Urinary bladder (tissue), 4 donors: ENCODE measurements around the gene ASTL. TPM values are rescaled to one million over a fixed set of nuclear protein-coding genes. Genes with fewer than 3 reads are reported as not detected.
"Not testable (repeated sequence)": the region's sequence is repeated elsewhere in the genome, so short reads cannot be mapped to it uniquely, and the experiment has no call there.

Source experiments
- DNase-seq: peaks from one replicate; pipeline ENCODE4 v3.0.0-alpha.2; 2015; ENCODE audit errors: extremely low spot score
- H3K27ac ChIP-seq: one replicate; pipeline ENCODE4 v1.5.1; 2013; ENCODE audit warnings: low read depth, mild to moderate bottlenecking, moderate library complexity
- H3K36me3 ChIP-seq: one replicate; pipeline ENCODE4 v1.6.1; 2013; ENCODE audit warnings: mild to moderate bottlenecking, moderate library complexity; ENCODE audit not compliant: insufficient read depth
- H3K4me1 ChIP-seq: one replicate; pipeline ENCODE4 v1.6.1; 2013; ENCODE audit warnings: mild to moderate bottlenecking, moderate library complexity; ENCODE audit not compliant: insufficient read depth
- H3K4me3 ChIP-seq: one replicate; pipeline ENCODE4 v1.5.1; 2013; ENCODE audit warnings: low read depth, low read length
- WGBS: extraction: QIAGEN DNeasy Blood & Tissue Kit; methylation state at CpG from one replicate; pipeline ENCODE4 v1.1.7; 2013; 5-methylcytosine and 5-hydroxymethylcytosine counted together
- polyA plus RNA-seq: library from polyadenylated mRNA; stranded (reverse); fragments of 200-250 nt; gene quantifications from one replicate; pipeline ENCODE4 v1.2.3, GENCODE V29; 2013
- total RNA-seq: library from RNA; depleted of rRNA; stranded (reverse); fragments of >200 nt; gene quantifications from one replicate; pipeline ENCODE4 v1.2.3, GENCODE V29; 2014
- donor health status: healthy with polysubstance abuse.
- donor health status: healthy.

Gene ASTL
- total and polyA plus RNA-seq, 2 donors: 0.09 to 0.85 TPM

DNA sequence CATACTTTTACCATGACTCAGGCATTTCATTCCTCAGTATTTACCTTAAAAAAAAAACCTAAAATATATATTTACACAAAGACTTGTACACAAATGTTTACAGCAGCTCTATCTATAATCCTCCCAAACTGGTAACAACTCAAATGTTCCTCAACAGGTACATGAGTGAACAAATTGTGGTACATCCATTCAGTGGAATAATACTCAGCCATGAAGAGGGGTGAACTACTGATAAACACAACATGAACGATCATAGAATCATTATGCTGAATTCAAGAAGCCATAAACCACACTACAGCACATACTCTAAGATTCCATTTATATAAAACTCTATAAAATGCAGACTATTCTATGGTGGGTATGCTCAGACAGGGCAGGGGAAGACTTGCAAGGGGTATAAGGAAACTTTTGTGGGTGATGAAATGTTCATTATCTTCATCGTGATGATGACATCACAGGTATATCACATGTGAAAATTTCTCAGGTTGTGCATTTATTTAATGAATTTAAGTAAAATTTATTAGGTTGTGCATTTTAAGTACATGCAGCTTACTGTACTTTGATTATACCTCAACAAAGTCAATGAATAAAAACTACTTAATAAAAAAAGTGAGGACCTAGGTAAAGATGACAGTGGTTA lies 31.7 kb upstream of the ASTL start:
- H3K36me3 ChIP-seq: no peaks in the 10 kb centered on the region
- no peak overlapping the region for H3K4me3 ChIP-seq
- H3K4me1 ChIP-seq: no peaks in the 10 kb centered on the region
- WGBS: 84% methylated on average over 2 of the region's 2 CpGs
- no peak for DNase-seq
- no peak overlapping the region for H3K27ac ChIP-seq

DNA sequence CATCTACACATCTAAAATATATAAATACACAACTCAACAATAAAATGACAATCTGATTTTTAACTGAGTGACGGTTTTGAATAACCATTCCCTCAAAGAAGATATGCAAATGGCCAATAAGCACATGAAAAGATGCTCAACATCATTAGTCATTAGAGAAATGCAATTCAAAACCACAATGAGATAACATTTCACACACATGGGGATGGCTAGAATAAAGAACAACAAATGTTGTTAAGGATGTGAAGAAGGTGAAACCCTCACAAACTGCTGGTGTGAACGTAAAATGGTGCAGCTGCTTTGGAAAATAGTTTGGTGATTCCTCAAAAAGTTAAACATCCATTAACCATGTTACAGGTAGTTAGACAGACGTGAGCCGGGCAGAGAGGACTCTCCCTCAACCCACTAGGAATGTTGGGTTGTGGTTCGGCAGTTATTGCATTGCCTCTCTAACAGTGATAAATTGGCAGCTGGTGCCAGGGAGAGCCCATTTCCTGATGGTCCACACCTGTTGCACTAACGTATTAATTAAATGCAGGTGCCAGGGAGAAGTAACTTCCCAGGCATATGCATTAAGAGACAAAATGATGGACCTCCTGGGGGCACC lies 29.2 kb upstream of the ASTL start:
- DNase-seq: no peak
- Histone ChIP-seq H3K27ac (no peak overlapping the region), H3K36me3 (no peaks in the 10 kb centered on the region), H3K4me1 (no peaks in the 10 kb centered on the region), H3K4me3 (no peak overlapping the region)
- WGBS: 75% methylated on average over 6 of the region's 6 CpGs

DNA sequence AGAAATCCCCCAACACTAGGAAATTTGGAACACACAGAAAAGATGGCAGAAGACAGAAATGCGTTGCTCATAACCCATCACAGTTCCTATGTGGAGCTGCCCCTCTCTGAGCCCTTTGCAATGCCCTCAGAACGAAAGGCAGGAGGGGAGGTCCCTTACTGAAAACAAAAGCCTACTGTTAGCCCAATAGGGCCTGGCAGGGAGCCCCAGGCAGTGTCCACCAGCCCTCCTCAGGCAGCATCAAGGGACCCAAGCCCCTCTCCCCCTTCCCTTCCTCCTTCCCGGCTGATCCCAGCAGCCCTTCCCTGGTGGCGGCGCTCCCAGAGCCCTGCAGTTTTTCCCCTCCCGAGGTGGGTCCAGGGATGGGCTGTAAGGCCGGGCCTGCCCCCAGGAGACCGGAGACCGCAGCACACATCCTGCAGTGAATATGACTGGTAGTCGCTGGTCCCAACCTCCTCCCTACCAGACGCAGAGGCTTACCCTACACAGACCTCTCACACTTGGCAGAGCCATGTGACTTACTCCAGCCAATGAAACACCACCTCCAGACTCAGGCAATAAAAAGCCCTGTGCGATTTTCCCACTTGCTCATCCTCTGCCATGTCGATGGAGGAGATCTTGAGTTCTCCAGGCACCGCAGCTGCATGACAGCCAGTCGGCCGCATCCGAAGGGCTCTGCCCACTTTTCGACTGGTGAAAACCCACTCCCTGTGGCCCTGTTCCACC lies 26.3 kb upstream of the ASTL start:
- Histone ChIP-seq H3K4me3 (no peak overlapping the region), H3K27ac (no peak overlapping the region), H3K36me3 (no peaks in the 10 kb centered on the region), H3K4me1 (no peaks in the 10 kb centered on the region)
- WGBS: 70% methylated on average over 18 of the region's 18 CpGs
- DNase-seq: no peak

DNA sequence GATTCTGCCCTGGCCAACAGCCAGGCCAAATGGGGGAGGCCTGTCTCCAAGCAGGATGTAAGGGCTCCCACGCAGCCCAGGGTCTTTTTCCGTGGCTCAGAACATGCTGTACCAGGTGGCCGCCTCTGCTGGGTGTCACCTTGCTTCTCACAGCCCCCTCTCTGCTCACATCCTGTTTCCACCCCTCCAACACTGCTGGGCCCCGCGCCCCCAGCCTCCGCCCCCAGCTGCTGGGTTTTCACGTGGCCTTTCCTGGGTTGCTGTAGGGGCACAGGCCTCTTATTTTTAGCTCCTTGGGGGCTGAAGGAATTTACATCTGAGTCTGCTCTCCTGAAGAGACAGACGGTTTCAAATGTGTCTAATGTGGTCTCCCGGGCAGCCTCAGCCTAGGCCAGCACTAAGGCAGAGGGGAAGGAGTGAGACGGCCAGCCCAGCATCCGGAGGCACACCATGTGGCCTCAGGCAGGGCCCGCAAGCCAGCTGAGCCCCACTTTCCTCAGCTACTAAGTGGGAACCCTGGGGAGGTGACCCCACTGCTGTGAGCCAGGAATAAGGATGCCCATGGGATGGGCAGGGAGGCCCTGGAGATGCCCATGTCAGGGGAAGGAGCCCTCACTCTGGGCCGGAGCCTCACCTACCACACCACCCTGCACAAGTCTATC lies 25.6 kb upstream of the ASTL start:
- Histone ChIP-seq H3K4me1 (no peaks in the 10 kb centered on the region), H3K27ac (no peak overlapping the region), H3K36me3 (no peaks in the 10 kb centered on the region), H3K4me3 (no peak overlapping the region)
- 58% methylated on average over 13 of the region's 13 CpGs for WGBS
- DNase-seq: no peak

DNA sequence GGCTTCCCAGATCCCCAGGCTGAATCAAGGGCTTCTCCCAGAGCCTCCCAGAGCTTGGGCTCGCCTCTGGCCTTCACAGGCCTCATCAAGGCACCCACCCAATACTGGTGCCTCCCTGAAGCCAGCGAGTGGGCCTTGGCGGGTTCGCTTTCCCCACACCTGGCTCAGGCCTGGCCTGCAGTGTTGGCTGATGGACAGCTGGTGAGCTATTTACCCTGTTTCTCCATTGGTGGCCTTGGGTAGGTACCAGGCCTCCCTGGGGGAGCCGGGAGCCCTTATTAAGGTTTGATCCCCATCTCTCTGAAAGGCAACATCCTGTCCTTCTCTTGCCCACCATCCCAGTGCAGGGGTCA lies 25.1 kb upstream of the ASTL start:
- WGBS: 87% methylated on average over 5 of the region's 5 CpGs
- H3K4me1 ChIP-seq: no peaks in the 10 kb centered on the region
- H3K27ac ChIP-seq: no peak overlapping the region
- DNase-seq: no peak
- no peaks in the 10 kb centered on the region for H3K36me3 ChIP-seq
- no peak overlapping the region for H3K4me3 ChIP-seq

DNA sequence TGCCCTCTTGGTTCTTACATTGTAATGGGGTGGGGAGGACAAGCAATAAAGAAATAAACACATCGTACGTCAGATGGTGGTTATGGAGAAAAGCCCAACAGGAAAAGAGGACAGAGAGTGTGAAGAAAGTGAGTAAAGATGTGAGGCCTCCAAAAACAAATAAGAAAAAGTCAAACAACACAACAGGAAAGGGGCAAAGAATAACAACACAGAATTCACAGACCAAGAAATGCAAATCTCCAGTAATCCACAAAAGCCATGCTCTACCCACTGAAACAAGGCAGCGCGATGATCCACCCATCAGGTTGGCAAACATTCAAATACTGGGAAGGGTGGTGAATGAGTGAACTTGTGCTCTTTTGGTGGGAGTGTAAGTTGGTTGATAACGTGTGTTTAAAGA lies 23.6 kb upstream of the ASTL start:
- H3K27ac ChIP-seq: no peak overlapping the region
- H3K4me3 ChIP-seq: no peak overlapping the region
- H3K36me3 ChIP-seq: no peaks in the 10 kb centered on the region
- whole genome bisulfite sequencing: 43% methylated on average over 5 of the region's 5 CpGs
- no peak for DNase-seq
- no peaks in the 10 kb centered on the region for H3K4me1 ChIP-seq

DNA sequence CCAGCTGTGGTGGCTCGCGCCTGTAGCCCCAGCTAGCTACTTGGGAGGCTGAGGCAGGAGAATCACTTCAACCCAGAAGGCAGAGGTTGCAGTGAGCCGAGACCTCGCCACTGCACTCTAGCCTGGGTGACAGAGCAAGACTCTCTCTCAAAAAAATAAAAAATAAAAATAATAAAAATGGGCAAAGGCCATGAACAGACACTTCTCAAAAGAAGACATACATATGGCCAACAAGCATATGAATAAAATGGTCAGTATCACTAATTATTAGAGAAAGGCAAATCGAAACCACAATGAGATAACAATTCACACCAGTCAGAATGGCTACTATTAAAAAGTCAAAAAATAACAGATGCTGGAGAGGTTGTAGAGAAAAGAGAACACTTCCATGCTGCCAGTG lies 22.1 kb upstream of the ASTL start:
- not testable (repeated sequence) for H3K4me3 ChIP-seq, H3K4me1 ChIP-seq, DNase-seq, H3K27ac ChIP-seq, H3K36me3 ChIP-seq
- WGBS: 96% methylated on average over 5 of the region's 5 CpGs

DNA sequence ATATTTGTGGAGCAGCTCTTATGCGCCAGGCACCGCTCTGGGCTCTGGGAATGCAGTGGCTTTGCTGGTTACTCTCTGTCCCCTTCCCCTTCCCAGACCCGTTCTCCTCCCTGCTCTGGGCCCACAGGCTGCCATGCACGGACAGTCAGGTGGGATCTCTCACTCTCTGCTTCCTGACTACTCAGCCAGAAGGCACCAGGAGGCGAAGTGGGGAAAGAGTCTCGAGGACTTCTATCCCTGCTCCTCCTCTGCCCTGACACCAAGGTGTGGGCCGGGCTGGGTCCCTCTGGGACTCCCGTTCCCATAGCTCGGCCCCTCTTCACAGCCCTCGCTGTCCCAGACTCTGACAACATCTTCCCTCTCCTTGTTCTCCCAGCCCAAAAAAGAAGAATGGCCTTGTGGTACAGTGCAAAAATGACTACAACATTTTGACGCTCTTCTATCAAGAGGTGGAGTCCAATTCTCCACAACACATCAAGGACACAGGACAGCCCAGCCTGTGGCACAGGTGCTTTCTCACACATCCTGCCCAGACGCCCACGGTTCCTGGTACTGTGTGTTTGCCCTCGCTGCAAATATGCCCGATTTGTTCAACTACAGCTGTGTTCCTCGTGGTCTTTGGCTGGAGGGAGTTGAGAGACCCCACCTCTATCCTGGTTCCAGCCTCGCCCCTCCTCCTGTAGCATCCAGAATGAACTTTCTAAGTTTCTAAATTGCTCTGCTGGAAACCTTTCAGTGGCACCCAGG lies 21.0 kb upstream of the ASTL start:
- H3K4me3 ChIP-seq: no peak overlapping the region
- no peaks in the 10 kb centered on the region for H3K36me3 ChIP-seq
- 77% methylated on average over 17 of the region's 17 CpGs for WGBS
- DNase-seq: no peak
- no peak overlapping the region for H3K27ac ChIP-seq
- no peaks in the 10 kb centered on the region for H3K4me1 ChIP-seq

DNA sequence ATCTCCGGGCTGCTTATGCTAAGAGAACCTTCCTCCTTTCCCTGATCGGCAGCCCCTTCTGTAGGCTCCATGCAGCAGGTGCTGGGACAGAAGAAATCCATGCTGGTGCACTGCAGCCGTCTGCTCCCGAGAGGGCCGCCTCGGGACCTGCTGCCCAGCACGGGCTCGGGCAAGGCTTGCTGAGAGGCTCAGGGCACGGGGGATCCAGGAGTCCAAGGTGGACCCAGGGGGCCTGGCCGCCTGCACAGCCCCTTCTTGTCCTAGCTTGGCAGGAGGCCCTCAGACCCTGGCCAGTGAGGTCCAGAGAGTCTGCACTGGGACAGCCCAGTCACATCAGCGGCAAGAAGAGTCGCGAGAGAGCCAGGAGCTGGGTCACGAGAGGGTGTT lies 20.2 kb upstream of the ASTL start:
- WGBS: 79% methylated on average over 14 of the region's 14 CpGs
- H3K4me1 ChIP-seq: no peaks in the 10 kb centered on the region
- no peak overlapping the region for H3K27ac ChIP-seq
- DNase-seq: no peak
- no peaks in the 10 kb centered on the region for H3K36me3 ChIP-seq
- H3K4me3 ChIP-seq: no peak overlapping the region

DNA sequence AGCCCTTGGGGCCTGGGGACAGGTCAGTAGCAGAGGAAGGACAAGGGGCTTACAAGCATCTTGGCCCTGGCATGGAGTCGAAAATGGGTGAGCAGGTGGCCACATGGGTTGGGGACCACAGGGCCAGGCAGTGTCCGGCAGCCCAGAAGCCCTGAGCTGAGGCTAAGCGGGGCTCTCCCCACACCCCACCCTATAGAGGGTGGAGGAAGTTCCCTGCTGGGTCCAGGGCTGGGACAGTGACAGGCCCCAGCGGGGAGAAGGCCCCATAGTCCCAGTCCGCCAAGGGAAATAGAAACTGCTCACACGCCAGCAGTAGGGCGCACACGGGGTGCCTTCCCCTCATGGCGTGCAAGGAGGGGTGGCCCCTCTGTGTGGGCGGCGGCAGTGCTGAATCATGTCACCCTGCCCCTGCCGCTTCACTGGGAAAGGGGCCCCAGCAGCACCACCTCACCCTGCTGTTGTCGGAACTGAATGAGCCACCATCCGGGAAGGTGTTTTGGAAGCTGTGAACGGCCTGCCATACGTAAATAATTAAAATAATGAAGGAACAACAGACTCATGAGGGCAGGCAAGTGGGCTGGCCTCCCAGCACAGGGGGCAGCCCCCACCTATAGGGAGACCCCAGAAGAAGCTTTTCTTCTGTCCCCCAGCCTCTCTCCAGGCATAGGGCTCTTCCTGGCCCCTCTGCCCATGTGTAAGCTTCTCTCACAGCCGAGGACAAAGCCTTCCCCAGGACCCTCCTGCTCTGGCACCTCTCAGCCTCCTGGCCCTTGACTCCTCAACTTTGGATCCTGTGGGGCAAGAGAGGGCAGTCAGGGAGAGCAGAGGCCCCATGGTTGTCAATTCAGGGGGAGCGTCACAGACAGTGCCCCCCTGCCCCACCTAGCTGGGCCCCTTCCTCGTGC lies 19.6 kb upstream of the ASTL start:
- H3K4me3 ChIP-seq: no peak overlapping the region
- H3K4me1 ChIP-seq: no peaks in the 10 kb centered on the region
- DNase-seq: no peak
- H3K36me3 ChIP-seq: no peaks in the 10 kb centered on the region
- 69% methylated on average over 19 of the region's 19 CpGs for WGBS
- H3K27ac ChIP-seq: no peak overlapping the region

DNA sequence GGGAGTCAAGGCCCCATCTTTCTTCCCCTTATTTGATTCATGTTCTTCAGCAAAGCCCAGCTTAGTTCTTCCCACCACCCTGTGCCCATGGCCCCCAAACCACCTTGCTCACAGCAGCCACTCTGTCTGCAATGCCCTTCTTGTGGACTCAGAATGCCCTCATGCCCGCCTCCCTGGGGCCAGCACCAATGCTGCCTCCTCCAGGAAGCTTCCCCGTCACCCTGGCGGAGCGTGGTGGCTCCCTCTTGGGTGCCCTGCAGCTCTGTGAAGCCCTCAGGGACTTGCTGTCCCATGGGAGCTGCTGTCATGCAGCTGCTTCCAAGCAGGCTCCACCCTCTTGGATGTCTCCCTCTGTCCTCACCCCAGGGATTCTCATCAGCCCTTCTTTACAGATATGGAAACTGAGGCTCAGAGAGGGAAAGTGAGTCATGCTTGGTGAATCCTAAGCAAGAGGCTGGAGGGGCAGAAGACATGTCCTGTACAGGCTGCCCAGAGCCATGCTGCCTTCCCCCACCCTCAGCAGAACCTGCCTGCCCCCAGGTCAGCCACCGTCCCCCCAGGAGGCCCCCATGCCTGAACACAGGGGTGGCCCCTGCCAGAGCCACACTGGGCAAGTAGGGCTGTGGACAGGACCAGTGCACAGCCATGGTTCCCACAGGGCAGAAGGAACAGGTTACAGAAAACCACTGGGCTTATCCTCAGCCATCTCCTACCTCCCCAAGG lies 18.8 kb upstream of the ASTL start:
- Histone ChIP-seq H3K4me3 (no peak overlapping the region), H3K27ac (no peak overlapping the region), H3K36me3 (no peaks in the 10 kb centered on the region), H3K4me1 (no peaks in the 10 kb centered on the region)
- DNase-seq: no peak
- 95% methylated on average over 5 of the region's 5 CpGs for WGBS

DNA sequence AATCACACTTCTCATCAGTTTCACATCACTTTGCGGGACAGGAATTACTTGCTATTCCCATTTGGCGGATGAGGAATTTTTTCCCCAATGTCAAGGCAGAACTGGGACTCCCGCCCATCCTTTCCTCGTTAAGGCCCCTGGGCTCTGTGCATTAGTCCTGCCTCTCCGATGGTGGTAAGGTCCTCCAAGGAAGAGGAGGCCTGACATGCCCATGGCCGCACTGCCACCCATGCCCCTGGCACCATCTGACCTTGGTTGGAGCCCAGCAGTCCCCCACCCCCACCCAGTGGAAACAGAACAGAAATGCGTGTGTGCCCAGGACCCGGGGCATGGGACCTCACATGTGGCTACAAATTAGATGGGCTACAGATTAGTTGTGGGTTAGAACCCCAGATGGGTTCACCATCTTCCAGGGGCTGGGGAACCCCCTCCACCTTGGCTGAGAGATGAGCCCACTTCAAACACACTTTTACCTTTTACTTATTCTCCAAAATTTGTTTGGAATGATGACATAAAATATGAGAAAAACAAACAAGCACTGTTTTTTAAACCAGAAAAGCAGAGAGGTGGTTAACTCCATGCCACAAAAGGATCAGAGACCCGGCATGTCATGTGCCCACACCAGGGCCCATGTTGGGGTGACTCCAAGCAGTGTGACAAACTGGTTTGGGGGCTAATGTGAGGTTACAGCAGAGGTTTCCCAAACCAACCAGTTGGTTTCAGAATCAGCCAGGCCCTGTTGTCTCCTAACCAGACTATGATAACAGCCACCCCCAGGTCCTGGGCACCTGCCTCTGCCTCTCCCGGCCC lies 17.9 kb upstream of the ASTL start:
- no peak overlapping the region for H3K4me3 ChIP-seq
- H3K27ac ChIP-seq: no peak overlapping the region
- WGBS: 84% methylated on average over 10 of the region's 10 CpGs
- H3K4me1 ChIP-seq: no peaks in the 10 kb centered on the region
- no peak for DNase-seq
- H3K36me3 ChIP-seq: no peaks in the 10 kb centered on the region
